MM.1S (cell line): ENCODE results near the gene USP6NL.

Source experiments
- DNase-seq: peaks from one replicate; pipeline ENCODE4 v3.0.0-alpha.2; 2015
- H2AFZ ChIP-seq: fragments of 300-600 bp; sonication (generic); 2 replicates; pipeline ENCODE4 v1.6.0; 2016; ENCODE audit warnings: antibody characterized with exemption, low read length
- H3F3A ChIP-seq: fragments of 300-600 bp; sonication (generic); 2 replicates; pipeline ENCODE4 v1.6.1; 2016; ENCODE audit warnings: mild to moderate bottlenecking, antibody characterized with exemption, low read length, moderate library complexity, mixed read lengths; ENCODE audit not compliant: insufficient read depth
- H3K27ac ChIP-seq: fragments of 300-600 bp; sonication (generic); 2 replicates; pipeline ENCODE4 v1.5.1; 2016; ENCODE audit warnings: mild to moderate bottlenecking, low read length
- H3K27me3 ChIP-seq: fragments of 300-600 bp; sonication (generic); replicated peaks from 2 replicates; pipeline ENCODE4 v1.6.0; 2016; ENCODE audit warnings: low read length; ENCODE audit not compliant: insufficient read depth
- H3K36me3 ChIP-seq: fragments of 300-600 bp; sonication (generic); replicated peaks from 2 replicates; pipeline ENCODE4 v1.6.1; 2016; ENCODE audit warnings: mild to moderate bottlenecking, low read length, mixed read lengths; ENCODE audit not compliant: insufficient read depth
- H3K4me1 ChIP-seq: fragments of 300-600 bp; sonication (generic); 2 replicates; pipeline ENCODE4 v1.6.1; 2016; ENCODE audit warnings: low read length, mixed read lengths
- H3K4me2 ChIP-seq: fragments of 300-600 bp; sonication (generic); 2 replicates; pipeline ENCODE4 v1.6.0; 2016; ENCODE audit warnings: low read depth, low read length
- H3K4me3 ChIP-seq: fragments of 300-600 bp; sonication (generic); 2 replicates; pipeline ENCODE4 v1.5.1; 2016; ENCODE audit warnings: low read length, mixed read lengths
- H3K79me2 ChIP-seq: fragments of 300-600 bp; sonication (generic); 2 replicates; pipeline ENCODE4 v1.6.1; 2016; ENCODE audit warnings: mixed run types, low read length, mixed read lengths
- H3K9ac ChIP-seq: fragments of 300-600 bp; sonication (generic); 2 replicates; pipeline ENCODE4 v1.6.1; 2016; ENCODE audit warnings: low read length, mixed read lengths
- H3K9me2 ChIP-seq: fragments of 300-600 bp; sonication (generic); replicated peaks from 2 replicates; pipeline ENCODE4 v1.6.1; 2016; ENCODE audit warnings: mild to moderate bottlenecking, low read length, mixed read lengths; ENCODE audit not compliant: insufficient read depth
- H3K9me3 ChIP-seq: fragments of 300-600 bp; sonication (generic); replicated peaks from 2 replicates; pipeline ENCODE4 v1.6.1; 2016; ENCODE audit warnings: mild to moderate bottlenecking, low read length, mixed read lengths; ENCODE audit not compliant: insufficient read depth
- H4K20me1 ChIP-seq: fragments of 300-600 bp; sonication (generic); 2 replicates; pipeline ENCODE4 v1.6.1; 2016; ENCODE audit warnings: mild to moderate bottlenecking, low read length, moderate library complexity, mixed read lengths; ENCODE audit not compliant: insufficient read depth
- EZH2 ChIP-seq: fragments of 300-600 bp; sonication (generic); optimal IDR thresholded peaks from 2 replicates; pipeline ENCODE3; 2017; ENCODE audit warnings: low read depth, mild to moderate bottlenecking, antibody characterized with exemption, low read length, mixed read lengths
- EZH2phosphoT487 ChIP-seq: fragments of 300-600 bp; sonication (generic); IDR thresholded peaks from 2 replicates; pipeline ENCODE4 v1.6.1; 2018; ENCODE audit warnings: antibody characterized with exemption, low read length
- TF ChIP-seq, protein P1 (sequence below): fragments of 300-600 bp; sonication (generic); IDR thresholded peaks from 2 replicates; pipeline ENCODE4 v1.5.1; 2016; ENCODE audit warnings: antibody characterized with exemption, low read length, mixed read lengths

The USP6NL gene

DNA sequence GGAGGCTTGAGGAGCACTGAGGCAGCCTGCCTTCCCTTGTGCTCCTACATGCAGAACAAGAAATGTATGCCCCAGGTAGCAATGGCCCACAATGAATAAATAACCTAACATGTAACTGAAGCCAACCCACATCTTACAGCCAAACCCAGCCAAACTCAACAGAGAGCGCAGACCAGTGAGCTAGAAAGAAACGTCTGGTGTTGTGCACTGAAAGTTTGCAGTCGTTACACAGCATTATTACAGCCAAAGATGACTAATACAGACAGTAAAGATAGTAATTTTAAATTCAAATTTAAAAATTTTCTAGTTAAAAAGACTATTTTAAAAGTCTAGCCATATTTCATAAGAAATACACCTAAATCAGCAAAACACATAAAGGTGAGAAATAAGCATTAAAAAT is 11.2 kb downstream of the USP6NL start:
- Histone ChIP-seq H4K20me1 (no peaks in the 10 kb centered on the region), H3K4me3 (no peak overlapping the region), H3K9me2 (no peaks in the 10 kb centered on the region), H3K4me1 (peaks cover 9% of the 10 kb centered on the region), H3K79me2 (0 out of 2 replicates have a peak, but pooled peaks cover 5% of the 10 kb centered on the region), H2AFZ (no peak overlapping the region), H3K9me3 (no peaks in the 10 kb centered on the region), H3K36me3 (no peaks in the 10 kb centered on the region), H3K27ac (no peak overlapping the region), H3K4me2 (no peak overlapping the region), H3K27me3 (peaks cover under 1% of the 10 kb centered on the region; the same call in 1 of the 2 replicates), H3F3A (no peaks in the 10 kb centered on the region), H3K9ac (no peak overlapping the region)
- TF ChIP-seq EZH2phosphoT487 = no peak
- no peak for DNase-seq

DNA sequence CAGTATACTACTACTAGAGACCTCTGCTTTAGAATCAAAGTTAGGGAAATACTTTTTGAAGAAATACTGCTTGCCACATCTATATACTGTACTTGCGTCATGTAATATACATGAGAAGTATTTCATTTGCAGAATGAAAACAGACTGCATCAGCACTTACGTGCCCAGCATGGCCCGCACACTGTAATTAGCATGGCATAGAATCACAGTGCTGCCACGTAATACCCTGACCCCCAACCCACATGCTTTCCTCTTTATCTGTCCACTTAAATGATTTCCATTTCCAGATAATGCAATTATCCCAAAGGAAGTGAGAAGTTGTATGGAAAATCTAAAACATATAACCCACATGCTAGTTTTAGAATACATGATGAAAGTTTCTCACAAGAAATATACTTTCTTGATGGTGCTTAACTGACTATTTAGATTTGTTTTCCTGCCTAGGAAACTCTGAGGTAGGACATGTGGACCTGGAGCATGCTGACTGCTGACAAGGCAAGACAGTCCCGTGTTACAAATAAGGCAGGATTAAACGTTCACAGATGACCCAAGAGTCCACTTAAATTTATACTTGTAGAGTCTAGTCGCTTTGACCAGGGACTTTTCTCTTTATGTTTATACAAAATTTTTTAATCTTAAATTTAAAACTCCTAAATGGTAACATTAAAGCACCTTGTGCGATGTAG is 12.6 kb downstream of the USP6NL start:
- Histone ChIP-seq H3K27me3 (no peaks in the 10 kb centered on the region), H3K36me3 (no peaks in the 10 kb centered on the region), H3K9me2 (no peaks in the 10 kb centered on the region), H3F3A (no peaks in the 10 kb centered on the region), H3K27ac (no peak overlapping the region), H3K4me1 (no peaks in the 10 kb centered on the region), H3K79me2 (0 out of 2 replicates have a peak, but pooled peaks cover 3% of the 10 kb centered on the region), H2AFZ (no peak overlapping the region), H3K4me2 (no peak overlapping the region), H3K4me3 (no peak overlapping the region), H3K9me3 (no peaks in the 10 kb centered on the region), H4K20me1 (no peaks in the 10 kb centered on the region), H3K9ac (no peak overlapping the region)
- TF ChIP-seq, protein P1, sequence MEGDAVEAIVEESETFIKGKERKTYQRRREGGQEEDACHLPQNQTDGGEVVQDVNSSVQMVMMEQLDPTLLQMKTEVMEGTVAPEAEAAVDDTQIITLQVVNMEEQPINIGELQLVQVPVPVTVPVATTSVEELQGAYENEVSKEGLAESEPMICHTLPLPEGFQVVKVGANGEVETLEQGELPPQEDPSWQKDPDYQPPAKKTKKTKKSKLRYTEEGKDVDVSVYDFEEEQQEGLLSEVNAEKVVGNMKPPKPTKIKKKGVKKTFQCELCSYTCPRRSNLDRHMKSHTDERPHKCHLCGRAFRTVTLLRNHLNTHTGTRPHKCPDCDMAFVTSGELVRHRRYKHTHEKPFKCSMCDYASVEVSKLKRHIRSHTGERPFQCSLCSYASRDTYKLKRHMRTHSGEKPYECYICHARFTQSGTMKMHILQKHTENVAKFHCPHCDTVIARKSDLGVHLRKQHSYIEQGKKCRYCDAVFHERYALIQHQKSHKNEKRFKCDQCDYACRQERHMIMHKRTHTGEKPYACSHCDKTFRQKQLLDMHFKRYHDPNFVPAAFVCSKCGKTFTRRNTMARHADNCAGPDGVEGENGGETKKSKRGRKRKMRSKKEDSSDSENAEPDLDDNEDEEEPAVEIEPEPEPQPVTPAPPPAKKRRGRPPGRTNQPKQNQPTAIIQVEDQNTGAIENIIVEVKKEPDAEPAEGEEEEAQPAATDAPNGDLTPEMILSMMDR = no peak
- TF ChIP-seq EZH2phosphoT487 = no peak
- TF ChIP-seq EZH2 = no peak
- no peak for DNase-seq

DNA sequence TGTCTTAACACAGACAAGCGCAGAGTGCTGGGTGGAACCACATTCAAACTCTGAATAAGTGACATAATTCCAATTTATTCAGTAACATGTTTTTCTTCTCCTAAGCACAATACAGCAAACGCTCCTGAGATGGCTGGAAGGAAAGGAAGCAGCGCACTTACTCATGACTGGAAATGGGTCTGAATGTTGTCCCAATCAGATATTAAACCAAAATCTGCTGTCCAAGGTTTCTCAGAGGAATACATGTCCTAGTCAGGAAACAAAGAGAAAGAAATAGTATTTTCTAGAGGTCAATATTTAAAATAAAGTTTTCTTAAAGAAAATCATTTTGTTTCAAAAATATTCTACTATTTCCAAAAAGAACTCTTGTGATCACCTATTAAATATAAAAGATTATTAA is 14.0 kb downstream of the USP6NL start:
- H4K20me1 ChIP-seq = no peaks in the 10 kb centered on the region

DNA sequence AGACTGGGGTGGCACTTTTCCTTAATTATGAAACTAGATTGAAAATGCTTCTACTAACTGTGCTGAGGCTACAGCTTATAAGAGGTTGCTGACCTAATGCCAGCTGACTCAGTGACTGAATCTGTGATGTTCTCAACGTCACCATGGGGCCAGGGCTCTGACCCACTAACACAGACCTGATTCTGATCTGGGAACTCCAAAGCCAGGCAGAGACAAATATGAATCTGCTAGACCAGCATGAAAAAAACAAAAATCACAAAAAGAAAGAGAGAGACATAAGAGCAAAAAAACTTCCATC is 16.1 kb downstream of the USP6NL start:
- Histone ChIP-seq H3K4me1 (no peaks in the 10 kb centered on the region), H3F3A (no peaks in the 10 kb centered on the region), H3K9me2 (no peaks in the 10 kb centered on the region), H4K20me1 (no peaks in the 10 kb centered on the region), H3K79me2 (no peaks in the 10 kb centered on the region), H3K4me3 (no peak overlapping the region), H3K36me3 (no peaks in the 10 kb centered on the region), H3K4me2 (no peak overlapping the region), H3K27me3 (no peaks in the 10 kb centered on the region), H2AFZ (no peak overlapping the region), H3K9ac (no peak overlapping the region), H3K27ac (no peak overlapping the region), H3K9me3 (no peaks in the 10 kb centered on the region)
- no peak for DNase-seq
- TF ChIP-seq EZH2phosphoT487 (no peak), EZH2 (no peak)
- TF ChIP-seq, protein P1 = no peak

More for the DNA sequence above, 14.0 kb downstream of the USP6NL start:
- Histone ChIP-seq H3K9me2 (no peaks in the 10 kb centered on the region), H3K79me2 (no peaks in the 10 kb centered on the region), H3F3A (no peaks in the 10 kb centered on the region), H3K4me3 (no peak overlapping the region), H3K36me3 (no peaks in the 10 kb centered on the region), H3K9ac (no peak overlapping the region), H3K4me1 (no peaks in the 10 kb centered on the region), H2AFZ (no peak overlapping the region), H3K4me2 (no peak overlapping the region), H3K9me3 (no peaks in the 10 kb centered on the region), H3K27ac (no peak overlapping the region), H3K27me3 (no peaks in the 10 kb centered on the region)
- DNase-seq = no peak
- TF ChIP-seq, protein P1 = no peak
- TF ChIP-seq EZH2 (no peak), EZH2phosphoT487 (no peak)
